Thoracic aorta (tissue), 2 donors: ENCODE results near the gene ZFAND4. TPM values are rescaled to one million over a fixed set of nuclear protein-coding genes. Genes with fewer than 3 reads are reported as not detected.

ENCODE experiments used
- ATAC-seq: fragments of 150-250 bp; one replicate; pipeline ENCODE4 v1.8.0; 2017; ENCODE audit warnings: low read depth; ENCODE audit not compliant: insufficient number of reproducible peaks, low FRiP score
- DNase-seq: peaks from one replicate; pipeline ENCODE4 v3.0.0-alpha.2; 2020; ENCODE audit warnings: low spot score
- H3K27ac ChIP-seq, 2 donors: fragments of 200-600 bp; sonication (generic); 1 replicate in 1 of 2; 2 replicates in 1 of 2; pipeline ENCODE4 v1.5.1; 2016; ENCODE audit warnings: mild to moderate bottlenecking in 2 of 2, moderate library complexity in 2 of 2
- H3K27me3 ChIP-seq: fragments of 200-600 bp; sonication (generic); replicated peaks from 2 replicates; pipeline ENCODE4 v1.6.0; 2016; ENCODE audit warnings: mild to moderate bottlenecking; ENCODE audit not compliant: insufficient read depth
- H3K36me3 ChIP-seq: fragments of 200-600 bp; sonication (generic); one replicate; pipeline ENCODE4 v1.5.1; 2016
- H3K4me1 ChIP-seq, 2 donors: fragments of 200-600 bp; sonication (generic); 1 replicate in 1 of 2; 2 replicates in 1 of 2; pipeline versions ENCODE4 v1.5.1 to v1.6.0; 2016; ENCODE audit warnings: low read depth in 2 of 2, mild to moderate bottlenecking in 1 of 2; ENCODE audit not compliant: control insufficient read depth in 1 of 2
- H3K4me3 ChIP-seq: fragments of 200-600 bp; sonication (generic); 2 replicates; pipeline ENCODE4 v1.5.1; 2016; ENCODE audit warnings: mild to moderate bottlenecking
- H3K9me3 ChIP-seq: fragments of 200-600 bp; sonication (generic); 2 replicates; pipeline ENCODE4 v1.5.1; 2016
- total RNA-seq, 2 donors: library from RNA; depleted of rRNA; stranded (reverse); fragments of >200 nt; gene quantifications; one replicate each; pipeline versions ENCODE4 v1.1.0 to v1.2.3, GENCODE V29; 2016
- TF ChIP-seq, protein P1 (sequence below): fragments of 200-600 bp; sonication (generic); IDR thresholded peaks from one replicate; pipeline ENCODE4 v1.5.1; 2019; ENCODE audit warnings: antibody characterized with exemption

Gene ZFAND4
- total RNA-seq, 2 donors from 2014 or later: 10.3 to 40.4 TPM

DNA sequence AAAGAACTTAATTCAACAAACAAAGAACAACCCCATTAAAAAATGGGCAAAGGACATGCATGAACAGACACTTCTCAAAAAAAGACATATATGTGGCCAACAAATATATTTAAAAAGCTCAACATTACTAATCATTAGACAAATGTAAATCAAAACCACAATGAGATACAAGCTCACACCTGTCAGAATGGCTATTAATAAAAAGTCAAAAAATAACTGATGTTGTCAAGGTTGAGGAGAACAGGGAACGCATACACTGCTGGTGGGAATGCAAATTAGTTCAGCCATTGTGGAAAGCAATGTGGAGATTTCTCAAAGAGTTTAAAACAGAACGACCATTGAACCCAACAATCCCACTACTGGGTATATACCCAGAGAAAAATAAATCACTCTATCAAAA is 19.1 kb downstream of the ZFAND4 start:
- H3K27me3 ChIP-seq: no peaks in the 10 kb centered on the region
- ATAC-seq (no peak), DNase-seq (no peak)
- TF ChIP-seq, protein P1, sequence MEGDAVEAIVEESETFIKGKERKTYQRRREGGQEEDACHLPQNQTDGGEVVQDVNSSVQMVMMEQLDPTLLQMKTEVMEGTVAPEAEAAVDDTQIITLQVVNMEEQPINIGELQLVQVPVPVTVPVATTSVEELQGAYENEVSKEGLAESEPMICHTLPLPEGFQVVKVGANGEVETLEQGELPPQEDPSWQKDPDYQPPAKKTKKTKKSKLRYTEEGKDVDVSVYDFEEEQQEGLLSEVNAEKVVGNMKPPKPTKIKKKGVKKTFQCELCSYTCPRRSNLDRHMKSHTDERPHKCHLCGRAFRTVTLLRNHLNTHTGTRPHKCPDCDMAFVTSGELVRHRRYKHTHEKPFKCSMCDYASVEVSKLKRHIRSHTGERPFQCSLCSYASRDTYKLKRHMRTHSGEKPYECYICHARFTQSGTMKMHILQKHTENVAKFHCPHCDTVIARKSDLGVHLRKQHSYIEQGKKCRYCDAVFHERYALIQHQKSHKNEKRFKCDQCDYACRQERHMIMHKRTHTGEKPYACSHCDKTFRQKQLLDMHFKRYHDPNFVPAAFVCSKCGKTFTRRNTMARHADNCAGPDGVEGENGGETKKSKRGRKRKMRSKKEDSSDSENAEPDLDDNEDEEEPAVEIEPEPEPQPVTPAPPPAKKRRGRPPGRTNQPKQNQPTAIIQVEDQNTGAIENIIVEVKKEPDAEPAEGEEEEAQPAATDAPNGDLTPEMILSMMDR: no peak
- peaks cover under 1% of the 10 kb centered on the region for H3K36me3 ChIP-seq
- H3K4me3 ChIP-seq: no peak overlapping the region
- no peak overlapping the region for H3K27ac ChIP-seq
- H3K4me1 ChIP-seq: peaks cover 0 to 8% of the 10 kb centered on the region in 2 donors
- no peaks in the 10 kb centered on the region for H3K9me3 ChIP-seq

DNA sequence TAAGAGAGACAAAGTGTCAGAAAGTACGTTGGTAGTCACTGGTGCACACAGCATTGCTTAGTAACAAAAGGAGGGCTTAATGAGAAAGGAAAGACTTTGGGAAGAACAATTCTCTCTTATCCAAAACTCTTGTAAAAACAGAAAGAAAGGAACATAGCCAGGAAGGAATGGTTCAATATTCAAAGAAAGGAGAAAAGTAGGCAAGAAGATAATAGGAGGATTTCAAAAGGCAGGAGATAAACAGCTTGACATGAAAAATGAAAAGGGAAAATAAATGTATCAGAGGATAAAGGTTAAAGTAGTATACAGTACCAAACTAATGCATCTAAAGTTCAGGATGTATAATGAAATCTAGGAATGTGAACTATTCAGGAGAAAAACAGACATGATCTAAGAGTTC is 20.1 kb downstream of the ZFAND4 start:
- DNase-seq: no peak
- H3K27me3 ChIP-seq: no peaks in the 10 kb centered on the region
- no peak overlapping the region for H3K4me3 ChIP-seq
- H3K27ac ChIP-seq: no peak overlapping the region
- peaks cover 0 to 8% of the 10 kb centered on the region in 2 donors for H3K4me1 ChIP-seq
- H3K36me3 ChIP-seq: peaks cover 10% of the 10 kb centered on the region
- ATAC-seq: no peak
- no peaks in the 10 kb centered on the region for H3K9me3 ChIP-seq
- TF ChIP-seq, protein P1: no peak

DNA sequence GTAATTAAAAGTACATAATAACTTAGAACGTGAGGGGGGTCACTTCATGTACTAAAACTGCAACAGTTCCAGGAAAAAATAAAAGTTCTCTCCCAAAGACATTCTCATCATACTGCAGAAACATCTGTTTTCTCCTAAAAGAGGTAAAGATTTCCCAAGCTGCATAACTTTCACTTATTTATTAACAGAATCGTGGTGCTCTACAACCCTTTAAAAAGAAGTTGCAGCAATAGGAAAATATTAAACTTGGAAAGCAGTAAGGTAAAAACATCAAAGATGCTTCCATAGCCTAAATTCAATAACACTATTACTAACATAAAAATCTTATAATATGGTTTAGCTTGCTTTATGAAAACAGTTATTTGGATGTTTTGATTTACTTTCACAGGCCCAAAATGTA is 23.3 kb downstream of the ZFAND4 start:
- TF ChIP-seq, protein P1: no peak
- no peaks in the 10 kb centered on the region for H3K27me3 ChIP-seq
- no peak overlapping the region for H3K27ac ChIP-seq
- H3K4me3 ChIP-seq: no peak overlapping the region
- peaks cover 0 to 5% of the 10 kb centered on the region in 2 donors for H3K4me1 ChIP-seq
- H3K36me3 ChIP-seq: peaks cover 17% of the 10 kb centered on the region
- H3K9me3 ChIP-seq: no peaks in the 10 kb centered on the region
- ATAC-seq (no peak), DNase-seq (no peak)

DNA sequence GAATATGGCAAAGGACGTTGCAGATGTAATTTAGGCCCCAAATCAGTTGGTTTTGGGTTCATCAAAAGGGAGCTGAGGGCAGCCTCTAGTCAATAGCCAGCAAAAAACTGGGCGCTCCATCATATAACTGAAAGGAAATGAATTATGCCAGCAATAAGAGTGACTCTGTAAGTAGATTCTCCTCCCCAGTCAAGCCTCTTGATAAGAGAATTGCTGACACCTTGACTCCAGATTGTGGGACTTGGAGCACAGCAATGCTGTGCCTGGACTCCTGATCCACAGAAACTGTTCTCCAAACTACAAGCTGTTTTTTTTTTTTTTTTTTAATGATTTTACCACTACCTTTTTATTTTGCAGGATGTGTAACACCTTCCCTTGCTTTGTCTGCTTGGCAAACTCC is 25.5 kb downstream of the ZFAND4 start:
- Histone ChIP-seq H3K4me1 (no peaks in the 10 kb centered on the region), H3K27ac (no peak overlapping the region), H3K4me3 (no peak overlapping the region), H3K9me3 (no peaks in the 10 kb centered on the region), H3K36me3 (peaks cover 17% of the 10 kb centered on the region), H3K27me3 (no peaks in the 10 kb centered on the region)
- DNase-seq (no peak), ATAC-seq (no peak)
- TF ChIP-seq, protein P1: no peak

DNA sequence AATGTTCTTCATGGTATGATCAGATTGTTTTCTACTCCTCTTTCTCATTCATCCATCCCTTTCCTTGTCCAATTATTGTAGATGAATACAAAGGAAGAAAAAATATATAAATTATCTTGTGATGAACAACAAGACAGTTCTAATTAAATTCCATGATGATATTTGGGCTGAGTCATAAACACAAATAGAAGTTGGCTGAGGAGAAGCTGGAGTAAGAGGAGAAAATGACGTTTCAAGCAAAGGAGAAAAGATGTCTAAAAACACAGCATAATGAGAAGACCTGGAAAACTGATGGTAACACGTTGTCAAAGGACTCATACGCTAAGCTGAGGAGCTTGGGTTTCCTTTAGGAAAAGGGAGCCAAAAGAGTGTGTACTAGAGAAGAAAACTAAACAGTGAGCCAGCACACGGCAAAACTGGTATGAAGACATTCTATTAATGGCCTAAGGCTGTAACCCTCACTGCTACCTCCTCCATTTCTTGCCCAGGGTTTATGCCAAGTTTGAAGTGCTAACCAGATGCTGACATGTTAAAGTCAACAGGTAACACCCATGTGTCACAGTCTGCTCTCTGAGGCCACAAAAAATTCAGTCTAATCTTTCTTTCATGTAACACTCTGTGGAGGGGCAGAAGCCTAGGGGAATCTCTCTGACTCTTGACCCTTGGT is 26.1 kb downstream of the ZFAND4 start:
- no peak for ATAC-seq
- peaks cover 17% of the 10 kb centered on the region for H3K36me3 ChIP-seq

More for the DNA sequence above, 26.1 kb downstream of the ZFAND4 start:
- TF ChIP-seq, protein P1: no peak
- Histone ChIP-seq H3K4me3 (no peak overlapping the region), H3K27me3 (no peaks in the 10 kb centered on the region), H3K9me3 (no peaks in the 10 kb centered on the region), H3K27ac (no peak overlapping the region), H3K4me1 (no peaks in the 10 kb centered on the region)
- DNase-seq: no peak
